Measurements from ENCODE around the gene PLIN3. TPM values are rescaled to one million over a fixed set of nuclear protein-coding genes. Genes with fewer than 3 reads are reported as not detected.

Gene PLIN3
- total and polyA plus RNA-seq, 2 of the 4 experiments (the other 2 are of a cell fraction): 147 to 246 TPM

DNA sequence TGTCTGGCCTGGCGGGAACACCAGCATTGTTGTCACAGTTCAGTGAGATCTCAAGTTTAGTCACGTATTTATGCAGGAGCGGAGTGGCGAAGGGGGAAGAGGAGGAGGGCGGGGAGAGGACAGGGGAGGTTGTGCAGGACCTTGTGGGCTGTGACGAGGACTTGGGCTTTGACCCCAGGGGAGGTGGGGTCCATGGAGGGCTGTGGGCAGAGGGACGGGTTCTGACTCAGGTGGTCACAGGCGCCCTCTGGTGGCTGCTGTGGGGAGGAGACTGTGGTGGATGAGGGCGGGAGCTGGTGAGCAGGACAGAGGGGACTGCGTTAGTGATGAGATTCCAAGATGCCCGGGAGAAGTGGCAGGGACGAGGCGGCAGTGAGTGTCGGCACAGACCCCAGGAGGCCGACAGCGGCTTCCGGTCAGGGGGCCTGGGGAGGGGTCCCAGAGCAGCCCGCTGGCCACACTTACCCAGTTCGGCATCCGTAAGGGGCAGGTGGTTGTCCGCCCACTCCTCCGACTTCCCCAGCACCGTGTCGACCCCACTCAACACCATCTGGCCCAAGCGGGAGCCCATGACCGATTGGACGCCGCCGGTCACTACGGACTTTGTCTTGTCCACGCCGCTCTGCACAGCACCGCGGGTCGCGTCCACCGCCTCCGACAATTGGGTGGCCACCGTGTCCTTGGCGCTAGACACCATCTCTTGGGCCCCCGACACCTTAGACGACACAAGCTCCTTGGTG, 15.7 kb downstream of the PLIN3 start:
- ATAC-seq (ENCODE audit: low read depth) (peak; percentile 88), DNase-seq (peak; percentile 42)
- in situ Hi-C loops (cut with MboI; ENCODE audit: low sequenced_read_pairs): no loop called here
- dilution Hi-C loops (cut with HindIII; ENCODE audit: low sequenced_read_pairs, unreplicated experiment): no loop called here
- ChIA-PET CTCF (interaction anchor here (0.6 to 1.4 kb wide), 5 partner anchors 14 to 210 kb away, joined by 3 to 22 read pairs (median 3); no protein-coding TSS in a partner anchor), POLR2A (ENCODE audit: unreplicated experiment) (no interaction called here)
- intact Hi-C loops (cut with micrococcal nuclease): loop anchor here (1.0 kb wide), 1 partner anchor 42 kb away; no protein-coding TSS in a partner anchor
- Histone ChIP-seq H3K27me3 (ENCODE audit: control insufficient read depth, insufficient read depth, low read length) (no peaks in the 10 kb centered on the region), H3K79me1 (ENCODE audit: low read depth in 1 of 2, low read length in 2 of 2) (peaks cover 9 to 40% of the 10 kb centered on the region in 2 experiments; a peak in 2 of 4 replicates), H2AK9ac (replicated peaks; ENCODE audit: low read depth, low read length, poor library complexity) (peak overlapping the region; percentile 70), H3K4me1 (ENCODE audit: control insufficient read depth, insufficient read depth, low read length) (peaks cover 2% of the 10 kb centered on the region; the same call in 1 of the 2 replicates), H3K14ac (replicated peaks; ENCODE audit: low read depth, low read length) (no peak overlapping the region), H2AK5ac (ENCODE audit: low read depth, low read length) (peak overlapping the region; percentile 97; the same call in 1 of the 2 replicates), H3K9me1 (ENCODE audit: insufficient read depth, low read length) (no peaks in the 10 kb centered on the region), H4K8ac (ENCODE audit: low read depth in 2 of 2, low read length in 2 of 2) (peak overlapping the region in 1 of 2 experiments; percentile 52; a peak in 1 of 4 replicates), H4K5ac (ENCODE audit: low read depth, low read length) (no peak overlapping the region), H4K91ac (ENCODE audit: insufficient read depth, low read depth, low read length) (no peak overlapping the region; the same call in 1 of the 2 replicates), H3K9me3 (ENCODE audit: control insufficient read depth, insufficient read depth, low read length) (no peaks in the 10 kb centered on the region), H3K36me3 (ENCODE audit: control insufficient read depth, insufficient read depth, low read length) (peaks cover 61% of the 10 kb centered on the region), H3K23ac (ENCODE audit: low read depth, low read length) (no peak overlapping the region), H4K20me1 (ENCODE audit: insufficient read depth, low read length) (peaks cover 13% of the 10 kb centered on the region; the same call in 1 of the 2 replicates), H3K27ac (ENCODE audit: insufficient read depth, low read length) (no peak overlapping the region), H2BK120ac (ENCODE audit: low read depth, low read length) (no peak overlapping the region; the same call in 1 of the 2 replicates), H2BK15ac (ENCODE audit: low read depth, low read length) (no peak overlapping the region), H3K9ac (ENCODE audit: low read depth, low read length) (no peak overlapping the region), H3K4me2 (ENCODE audit: low read depth, low read length) (no peak overlapping the region), H2BK20ac (ENCODE audit: low read depth, low read length) (no peak overlapping the region), H3K18ac (ENCODE audit: low read depth, low read length) (no peak overlapping the region), H3K4ac (ENCODE audit: low read depth, low read length) (peak overlapping the region; percentile 28; the same call in 1 of the 2 replicates), H3K56ac (ENCODE audit: extremely low read depth, insufficient read depth, low read length) (no peak overlapping the region), H2BK5ac (ENCODE audit: low read depth, low read length, poor library complexity, severe bottlenecking) (no peak overlapping the region), H2AFZ (replicated peaks; ENCODE audit: low read length, poor library complexity) (peak overlapping the region; percentile 73), H3K4me3 (ENCODE audit: insufficient read depth, low read depth, low read length) (no peak overlapping the region)
- BruUV-seq (replicated peaks): no TSS peak
- WGBS, 2 experiments (ENCODE audit: extremely low coverage in 2 of 2, insufficient read length in 1 of 2): 90% methylated on average over 32 of the region's 42 CpGs; no CpG with 5 or more reads in 1 of the 2 experiments
- TF ChIP-seq SMC3 (IDR thresholded peaks at IDR 0.05; ENCODE audit: low read depth, low read length) (peak; percentile 80), MAZ (IDR thresholded peaks at IDR 0.05; ENCODE audit: borderline replicate concordance, low read depth, low read length) (peak; percentile 39; the same call in 1 of the 2 replicates), NFE2L2 (IDR thresholded peaks at IDR 0.05; ENCODE audit: low read depth, low read length) (no peak), CEBPB (IDR thresholded peaks at IDR 0.05; ENCODE audit: low read depth, low read length) (no peak), RAD21 (IDR thresholded peaks at IDR 0.05; ENCODE audit: low read length) (peak; percentile 66)
- TF ChIP-seq, protein P1, sequence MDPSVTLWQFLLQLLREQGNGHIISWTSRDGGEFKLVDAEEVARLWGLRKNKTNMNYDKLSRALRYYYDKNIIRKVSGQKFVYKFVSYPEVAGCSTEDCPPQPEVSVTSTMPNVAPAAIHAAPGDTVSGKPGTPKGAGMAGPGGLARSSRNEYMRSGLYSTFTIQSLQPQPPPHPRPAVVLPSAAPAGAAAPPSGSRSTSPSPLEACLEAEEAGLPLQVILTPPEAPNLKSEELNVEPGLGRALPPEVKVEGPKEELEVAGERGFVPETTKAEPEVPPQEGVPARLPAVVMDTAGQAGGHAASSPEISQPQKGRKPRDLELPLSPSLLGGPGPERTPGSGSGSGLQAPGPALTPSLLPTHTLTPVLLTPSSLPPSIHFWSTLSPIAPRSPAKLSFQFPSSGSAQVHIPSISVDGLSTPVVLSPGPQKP (IDR thresholded peaks at IDR 0.05; ENCODE audit: borderline replicate concordance, low read depth, low read length): no peak
- TF ChIP-seq, protein P2, sequence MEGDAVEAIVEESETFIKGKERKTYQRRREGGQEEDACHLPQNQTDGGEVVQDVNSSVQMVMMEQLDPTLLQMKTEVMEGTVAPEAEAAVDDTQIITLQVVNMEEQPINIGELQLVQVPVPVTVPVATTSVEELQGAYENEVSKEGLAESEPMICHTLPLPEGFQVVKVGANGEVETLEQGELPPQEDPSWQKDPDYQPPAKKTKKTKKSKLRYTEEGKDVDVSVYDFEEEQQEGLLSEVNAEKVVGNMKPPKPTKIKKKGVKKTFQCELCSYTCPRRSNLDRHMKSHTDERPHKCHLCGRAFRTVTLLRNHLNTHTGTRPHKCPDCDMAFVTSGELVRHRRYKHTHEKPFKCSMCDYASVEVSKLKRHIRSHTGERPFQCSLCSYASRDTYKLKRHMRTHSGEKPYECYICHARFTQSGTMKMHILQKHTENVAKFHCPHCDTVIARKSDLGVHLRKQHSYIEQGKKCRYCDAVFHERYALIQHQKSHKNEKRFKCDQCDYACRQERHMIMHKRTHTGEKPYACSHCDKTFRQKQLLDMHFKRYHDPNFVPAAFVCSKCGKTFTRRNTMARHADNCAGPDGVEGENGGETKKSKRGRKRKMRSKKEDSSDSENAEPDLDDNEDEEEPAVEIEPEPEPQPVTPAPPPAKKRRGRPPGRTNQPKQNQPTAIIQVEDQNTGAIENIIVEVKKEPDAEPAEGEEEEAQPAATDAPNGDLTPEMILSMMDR (conservative IDR thresholded peaks at IDR 0.05; ENCODE audit: low read depth, low read length): peak; percentile 71

Measured in IMR-90 (cell line).